Kidney (tissue), 14 donors: ENCODE results near the gene ACRV1. TPM values are rescaled to one million over a fixed set of nuclear protein-coding genes. Genes with fewer than 3 reads are reported as not detected.

Experiments used
- DNase-seq, 5 donors: peaks; one replicate each; pipeline ENCODE4 v3.0.0-alpha.2; 2013 to 2020
- FAIRE-seq: peaks from 2 replicates; lab custom pipeline; 2012; peaks lifted over from hg19 to GRCh38; lab: Jason Lieb, UNC
- H3K27ac ChIP-seq, 2 donors: one replicate each; pipeline ENCODE4 v1.7.0; 2013; ENCODE audit warnings: low read depth in 2 of 2, low read length in 2 of 2, inconsistent platforms in 1 of 2
- H3K27me3 ChIP-seq: one replicate; pipeline ENCODE4 v1.7.1; 2013; ENCODE audit warnings: low read length, inconsistent platforms; ENCODE audit not compliant: control insufficient read depth, insufficient read depth
- H3K36me3 ChIP-seq, 3 donors: one replicate each; pipeline versions ENCODE4 v1.7.0 to v1.7.1; 2013; ENCODE audit warnings: low read length in 3 of 3, control low read depth in 1 of 3, inconsistent platforms in 1 of 3; ENCODE audit not compliant: insufficient read depth in 3 of 3, control insufficient read depth in 2 of 3
- H3K4me1 ChIP-seq, 3 donors: one replicate each; pipeline versions ENCODE4 v1.7.0 to v1.7.1; 2013; ENCODE audit warnings: low read length in 3 of 3, inconsistent platforms in 1 of 3, low read depth in 1 of 3; ENCODE audit not compliant: control insufficient read depth in 2 of 3, insufficient read depth in 2 of 3
- H3K4me3 ChIP-seq, 3 donors: one replicate each; pipeline versions ENCODE4 v1.7.0 to v1.8.1; 2013; ENCODE audit warnings: low read length in 3 of 3, control low read depth in 1 of 3, inconsistent platforms in 1 of 3
- H3K9ac ChIP-seq, 3 donors: one replicate each; pipeline versions ENCODE4 v1.7.0 to v1.7.1; 2013; ENCODE audit warnings: low read length in 3 of 3, control low read depth in 1 of 3, inconsistent platforms in 1 of 3
- H3K9me3 ChIP-seq, 3 donors: one replicate each; pipeline versions ENCODE4 v1.7.0 to v1.7.1; 2013; ENCODE audit warnings: low read length in 3 of 3, control low read depth in 1 of 3, inconsistent platforms in 1 of 3; ENCODE audit not compliant: control insufficient read depth in 2 of 3, insufficient read depth in 1 of 3
- CTCF ChIP-seq: IDR thresholded peaks from 3 replicates; pipeline ENCODE4 v1.5.1; 2012; ENCODE audit warnings: mild to moderate bottlenecking, moderate library complexity, borderline replicate concordance; ENCODE audit not compliant: insufficient read depth; ENCODE audit errors: extremely low read depth
- intact Hi-C: fragments of 100-400 bp; cut with DNase I; formaldehyde crosslinking; loops from one replicate; pipeline ENCODE4 v1.11.1; 2022
- polyA plus RNA-seq: library from polyadenylated mRNA; stranded (reverse); fragments of 350-450 nt; fragmentation: Illumina TruSeq; extraction: RNeasy Lipid Tissue Mini Kit (QIAGEN cat#74804); gene quantifications from one replicate; pipeline ENCODE4 v1.2.3, GENCODE V29; 2014; ENCODE audit warnings: low read depth, low replicate concordance; ENCODE audit not compliant: insufficient read depth
- total RNA-seq: library from RNA; stranded (reverse); fragmentation: NEBNext Ultra II Directional; extraction: Animal tissue kit (Norgen Biotek cat#: 25700); gene quantifications from one replicate; pipeline ENCODE4 v1.2.1, GENCODE V29; 2021
- donor health status: control.
- donor health status: control.
- donor health status: control.
- donor health status: control.
- donor health status: control.
- donor health status: DM: yes; HTN: yes; CAD: no.
- donor health status: Normal renal cell carcinoma (clear cell type).

ACRV1 gene
- total and polyA plus RNA-seq, 2 donors from 2014 or later, result not detected

GRCh38 chr11:125625630-125626287, 54.9 kb downstream of the ACRV1 start:
- intact Hi-C loops, result no loop called here
- no peak for FAIRE-seq
- Histone ChIP-seq H3K27ac (peak overlapping the region; percentile 94 to 96), H3K4me3 (peak overlapping the region; percentile 78 to 94 (median 83)), H3K36me3 (peaks cover 0 to 5% (median 0%) of the 10 kb centered on the region in 3 donors), H3K9ac (peak overlapping the region; percentile 21 to 89 (median 88)), H3K27me3 (no peaks in the 10 kb centered on the region), H3K9me3 (no peaks in the 10 kb centered on the region), H3K4me1 (peaks cover 0 to 4% (median 0%) of the 10 kb centered on the region in 3 donors)
- peak; percentile 93 to 97 (median 96) for DNase-seq
- no peak for TF ChIP-seq CTCF

- DNase-seq (no peak), FAIRE-seq (no peak)
- no peak for TF ChIP-seq CTCF
- Histone ChIP-seq H3K27ac (peak overlapping the region; percentile 94 to 96), H3K36me3 (peaks cover 0 to 9% (median 5%) of the 10 kb centered on the region in 3 donors), H3K4me1 (peaks cover 0 to 4% (median 0%) of the 10 kb centered on the region in 3 donors), H3K27me3 (no peaks in the 10 kb centered on the region), H3K9ac (peak overlapping the region; percentile 21 to 89 (median 88)), H3K9me3 (no peaks in the 10 kb centered on the region), H3K4me3 (peak overlapping the region; percentile 78 to 94 (median 83))
- intact Hi-C loops, result no loop called here
Observed at GRCh38 chr11:125625225-125625629, 55.4 kb downstream of the ACRV1 start.

- peak within 1 kb of the TSS; percentile 78 to 94 (median 83) for H3K4me3 ChIP-seq
- no peak for TF ChIP-seq CTCF
- H3K9me3 ChIP-seq, result no peaks in the 10 kb centered on the region
- peak in 3 of 5 donors; percentile 2 to 35 (median 7) for DNase-seq
- H3K36me3 ChIP-seq, result peaks cover 0 to 11% (median 9%) of the 10 kb centered on the region in 3 donors
- H3K27ac ChIP-seq, result peak within 1 kb of the TSS; percentile 94 to 96
- intact Hi-C loops, result no loop called here
- peak within 1 kb of the TSS; percentile 21 to 89 (median 88) for H3K9ac ChIP-seq
- FAIRE-seq, result no peak
- no peaks in the 10 kb centered on the region for H3K27me3 ChIP-seq
- H3K4me1 ChIP-seq, result peaks cover 0 to 4% (median 0%) of the 10 kb centered on the region in 3 donors
Observed at GRCh38 chr11:125624756-125625213, 55.9 kb downstream of the ACRV1 start, which contains the start of gene CHEK1. Gene CHEK1 (plus strand): TSS chr11:125625163. CDS start chr11:125626769, 1,606 bp downstream.
